GM06990 (cell line): ENCODE results near the gene SLC26A8.

ENCODE experiments used
- DNase-seq: peaks from one replicate; pipeline ENCODE4 v3.0.0-alpha.2; 2011; ENCODE audit not compliant: insufficient read length; ENCODE audit errors: extremely low read depth
- H3K27me3 ChIP-seq: replicated peaks from 2 replicates; pipeline ENCODE4 v1.6.0; 2011; ENCODE audit warnings: low read length; ENCODE audit not compliant: control insufficient read depth, insufficient read depth
- H3K36me3 ChIP-seq: 2 replicates; pipeline ENCODE4 v1.5.1; 2011; ENCODE audit warnings: low read length; ENCODE audit not compliant: control insufficient read depth, insufficient read depth
- H3K4me3 ChIP-seq: replicated peaks from 2 replicates; pipeline ENCODE4 v1.5.1; 2011; ENCODE audit warnings: low read depth, mild to moderate bottlenecking, control low read depth, low read length
- TF ChIP-seq, protein P1 (sequence below): IDR thresholded peaks from 2 replicates; pipeline ENCODE4 v1.5.1; 2011; ENCODE audit warnings: low read length, control low read depth, mild to moderate bottlenecking, inconsistent platforms; ENCODE audit not compliant: insufficient read depth, poor library complexity, severe bottlenecking

Gene SLC26A8

GRCh38 chr6:35900448-35900847 lies 124.0 kb downstream of the SLC26A8 start:
- Histone ChIP-seq H3K36me3 (peaks cover 4% of the 10 kb centered on the region), H3K27me3 (no peaks in the 10 kb centered on the region), H3K4me3 (no peak overlapping the region)
- no peak for DNase-seq
- TF ChIP-seq, protein P1, sequence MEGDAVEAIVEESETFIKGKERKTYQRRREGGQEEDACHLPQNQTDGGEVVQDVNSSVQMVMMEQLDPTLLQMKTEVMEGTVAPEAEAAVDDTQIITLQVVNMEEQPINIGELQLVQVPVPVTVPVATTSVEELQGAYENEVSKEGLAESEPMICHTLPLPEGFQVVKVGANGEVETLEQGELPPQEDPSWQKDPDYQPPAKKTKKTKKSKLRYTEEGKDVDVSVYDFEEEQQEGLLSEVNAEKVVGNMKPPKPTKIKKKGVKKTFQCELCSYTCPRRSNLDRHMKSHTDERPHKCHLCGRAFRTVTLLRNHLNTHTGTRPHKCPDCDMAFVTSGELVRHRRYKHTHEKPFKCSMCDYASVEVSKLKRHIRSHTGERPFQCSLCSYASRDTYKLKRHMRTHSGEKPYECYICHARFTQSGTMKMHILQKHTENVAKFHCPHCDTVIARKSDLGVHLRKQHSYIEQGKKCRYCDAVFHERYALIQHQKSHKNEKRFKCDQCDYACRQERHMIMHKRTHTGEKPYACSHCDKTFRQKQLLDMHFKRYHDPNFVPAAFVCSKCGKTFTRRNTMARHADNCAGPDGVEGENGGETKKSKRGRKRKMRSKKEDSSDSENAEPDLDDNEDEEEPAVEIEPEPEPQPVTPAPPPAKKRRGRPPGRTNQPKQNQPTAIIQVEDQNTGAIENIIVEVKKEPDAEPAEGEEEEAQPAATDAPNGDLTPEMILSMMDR = no peak

DNA sequence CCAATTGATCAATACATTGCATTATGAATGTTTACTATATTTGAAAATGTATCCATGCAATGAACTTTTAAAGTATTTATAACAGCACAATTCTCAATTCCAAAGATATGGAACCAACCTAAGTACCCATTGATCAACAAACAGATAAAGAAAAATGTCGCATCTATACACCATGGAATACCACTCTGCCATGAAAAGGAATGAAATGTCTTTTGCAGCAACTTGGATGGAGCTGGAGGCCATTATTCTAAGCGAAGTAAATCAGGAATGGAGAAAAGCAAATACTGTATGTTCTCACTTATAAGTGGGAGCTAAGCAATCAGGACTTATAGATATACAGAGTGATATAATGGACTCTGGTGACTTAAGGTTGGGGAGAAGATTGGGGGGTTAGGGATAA lies 126.4 kb downstream of the SLC26A8 start:
- DNase-seq = no peak
- Histone ChIP-seq H3K27me3 (no peaks in the 10 kb centered on the region), H3K4me3 (no peak overlapping the region), H3K36me3 (peaks cover 2% of the 10 kb centered on the region; the same call in 1 of the 2 replicates)
- TF ChIP-seq, protein P1 = no peak

GRCh38 chr6:35897486-35897885 lies 127.0 kb downstream of the SLC26A8 start:
- H3K36me3 ChIP-seq = peaks cover 2% of the 10 kb centered on the region; the same call in 1 of the 2 replicates
- H3K4me3 ChIP-seq = no peak overlapping the region
- no peak for DNase-seq
- TF ChIP-seq, protein P1 = no peak
- H3K27me3 ChIP-seq = no peaks in the 10 kb centered on the region

DNA sequence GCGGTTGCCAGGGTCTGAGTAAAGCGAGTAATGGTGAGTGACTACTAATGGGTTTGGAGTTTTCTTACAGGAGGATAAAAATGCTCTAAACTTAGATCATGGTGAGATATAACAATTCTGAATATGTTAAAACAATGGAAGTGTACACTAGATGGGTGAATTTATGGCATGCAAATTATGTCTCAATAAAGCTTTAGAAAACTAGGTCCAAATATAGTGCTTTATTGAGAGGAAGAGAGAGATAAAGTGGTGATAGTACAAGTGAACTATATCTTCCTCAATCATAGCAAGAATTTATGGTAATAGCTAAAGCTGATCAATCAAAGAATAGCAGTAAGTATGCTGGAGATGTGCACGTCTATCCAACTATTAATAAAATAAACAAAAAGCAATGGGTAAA lies 127.4 kb downstream of the SLC26A8 start:
- TF ChIP-seq, protein P1 = no peak
- Histone ChIP-seq H3K36me3 (peaks cover 2% of the 10 kb centered on the region; the same call in 1 of the 2 replicates), H3K27me3 (no peaks in the 10 kb centered on the region), H3K4me3 (no peak overlapping the region)
- no peak for DNase-seq

DNA sequence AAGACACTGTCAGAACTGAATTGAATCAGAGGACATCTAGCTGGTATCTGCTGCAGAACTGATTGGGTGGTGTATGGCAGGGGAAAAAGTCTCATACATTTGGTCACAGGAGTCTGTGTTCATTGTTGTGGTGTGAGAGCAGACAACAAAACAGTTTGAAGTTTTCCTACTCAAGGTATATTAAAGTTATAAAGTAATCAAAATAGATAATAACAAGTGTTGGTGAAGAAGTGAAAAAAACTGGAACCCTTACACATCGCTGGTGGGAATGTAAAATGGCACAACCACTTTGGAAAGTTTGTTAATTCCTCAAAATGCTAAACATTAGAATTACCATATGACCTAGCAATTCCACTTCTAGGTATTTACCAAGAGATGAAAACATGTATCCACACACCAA lies 128.2 kb downstream of the SLC26A8 start:
- H3K36me3 ChIP-seq = peaks cover 2% of the 10 kb centered on the region; the same call in 1 of the 2 replicates
- TF ChIP-seq, protein P1 = no peak
- DNase-seq = no peak
- H3K27me3 ChIP-seq = no peaks in the 10 kb centered on the region
- H3K4me3 ChIP-seq = no peak overlapping the region

GRCh38 chr6:35895560-35895959 lies 128.9 kb downstream of the SLC26A8 start:
- peaks cover 2% of the 10 kb centered on the region; the same call in 1 of the 2 replicates for H3K36me3 ChIP-seq
- no peak overlapping the region for H3K4me3 ChIP-seq
- TF ChIP-seq, protein P1 = no peak
- no peaks in the 10 kb centered on the region for H3K27me3 ChIP-seq
- no peak for DNase-seq
